ENCODE results near the gene GDPGP1.

DNA sequence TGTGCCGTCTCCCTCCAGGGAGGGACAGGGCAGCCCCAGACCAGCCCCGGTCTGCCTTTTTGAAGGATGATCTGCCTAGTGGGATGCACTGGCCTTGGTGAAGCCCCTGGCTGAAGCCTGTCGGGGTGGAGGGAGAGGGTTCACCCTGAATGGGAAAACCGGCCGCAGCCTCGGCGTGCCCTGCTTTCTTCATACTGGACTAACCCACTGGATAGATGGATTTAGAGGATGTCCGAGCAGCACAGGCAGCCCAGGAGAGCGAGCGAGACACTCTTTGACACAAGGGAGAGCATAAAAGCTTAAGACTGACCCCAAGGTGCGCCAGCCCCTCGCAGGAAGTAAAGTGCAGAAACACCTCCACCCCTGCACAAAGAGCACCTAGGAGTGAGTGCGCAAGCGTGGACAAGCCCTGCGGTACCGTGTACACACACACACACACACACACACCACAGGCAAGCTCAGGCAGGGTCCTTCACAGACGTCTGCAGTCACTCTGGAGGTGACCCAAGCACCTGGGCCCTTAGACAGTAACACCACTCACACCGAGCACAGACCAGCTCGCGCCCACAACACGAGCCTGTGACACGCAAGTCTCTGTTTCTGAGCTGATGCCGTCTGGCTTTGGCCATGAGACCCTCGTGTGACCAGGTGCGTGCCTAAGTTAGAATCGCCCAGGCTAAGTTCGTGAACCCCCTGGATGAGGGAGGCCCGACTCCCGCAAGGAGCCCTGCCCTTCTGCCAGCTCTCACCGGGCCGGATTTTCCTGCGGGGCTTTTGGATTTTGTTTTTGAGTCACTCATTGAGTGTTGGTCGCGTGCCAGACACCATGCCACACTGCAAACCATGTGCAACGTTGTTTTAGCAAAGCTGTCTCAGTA, 21.5 kb upstream of the GDPGP1 start:
- TF ChIP-seq POLR2A (IDR thresholded peaks at IDR 0.05) (no peak), POLR2AphosphoS5 (IDR thresholded peaks at IDR 0.05) (no peak)
- TF ChIP-seq, protein P1, sequence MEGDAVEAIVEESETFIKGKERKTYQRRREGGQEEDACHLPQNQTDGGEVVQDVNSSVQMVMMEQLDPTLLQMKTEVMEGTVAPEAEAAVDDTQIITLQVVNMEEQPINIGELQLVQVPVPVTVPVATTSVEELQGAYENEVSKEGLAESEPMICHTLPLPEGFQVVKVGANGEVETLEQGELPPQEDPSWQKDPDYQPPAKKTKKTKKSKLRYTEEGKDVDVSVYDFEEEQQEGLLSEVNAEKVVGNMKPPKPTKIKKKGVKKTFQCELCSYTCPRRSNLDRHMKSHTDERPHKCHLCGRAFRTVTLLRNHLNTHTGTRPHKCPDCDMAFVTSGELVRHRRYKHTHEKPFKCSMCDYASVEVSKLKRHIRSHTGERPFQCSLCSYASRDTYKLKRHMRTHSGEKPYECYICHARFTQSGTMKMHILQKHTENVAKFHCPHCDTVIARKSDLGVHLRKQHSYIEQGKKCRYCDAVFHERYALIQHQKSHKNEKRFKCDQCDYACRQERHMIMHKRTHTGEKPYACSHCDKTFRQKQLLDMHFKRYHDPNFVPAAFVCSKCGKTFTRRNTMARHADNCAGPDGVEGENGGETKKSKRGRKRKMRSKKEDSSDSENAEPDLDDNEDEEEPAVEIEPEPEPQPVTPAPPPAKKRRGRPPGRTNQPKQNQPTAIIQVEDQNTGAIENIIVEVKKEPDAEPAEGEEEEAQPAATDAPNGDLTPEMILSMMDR (IDR thresholded peaks at IDR 0.05): no peak

Measured in breast epithelium (tissue), 3 donors.